ENCODE results near the gene SPTBN1. TPM values are rescaled to one million over a fixed set of nuclear protein-coding genes. Genes with fewer than 3 reads are reported as not detected.

The SPTBN1 gene
- total and polyA plus RNA-seq, 9 of the 15 experiments (the other 6 are each of a cell fraction or from before 2014, with no cell fraction given), result 8.9 to 66.8 (median 31.4) TPM

DNA sequence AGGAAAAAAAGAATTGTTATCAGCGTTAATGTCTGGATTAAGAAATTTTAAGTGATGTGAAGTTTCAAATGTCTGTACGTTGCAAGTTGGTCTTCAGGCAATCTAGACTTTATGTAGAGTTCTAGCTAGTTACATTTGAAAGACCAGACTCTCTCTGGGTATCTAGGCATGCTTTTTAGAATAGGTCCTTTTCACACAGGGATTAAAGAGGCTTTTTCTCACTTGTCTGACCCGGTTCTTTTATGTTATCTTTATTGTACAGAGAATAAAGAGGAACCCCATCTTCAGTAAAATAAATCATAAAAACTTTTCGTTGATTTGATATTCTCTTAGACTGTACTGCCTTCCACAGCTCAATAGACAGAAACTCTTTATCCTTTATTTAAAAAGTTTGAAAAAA lies 258.9 kb downstream of the SPTBN1 start:
- ATAC-seq (no peak), FAIRE-seq (peak; percentile 19), DNase-seq (ENCODE audit: extremely low read depth in 1 of 4, low spot score in 3 of 4) (no peak)
- BruUV-seq (replicated peaks), result no TSS peak
- in situ Hi-C loops (cut with MboI) (no loop called here), intact Hi-C loops (cut with micrococcal nuclease) (no loop called here)
- CTCF ChIA-PET (ENCODE audit: low intra/inter-chr PET ratio), result no interaction called here
- peaks cover 5 to 7% of the 10 kb centered on the region in 2 experiments; a peak in 3 of 5 replicates for H3K27me3 ChIP-seq (ENCODE audit: control insufficient read depth in 2 of 2, insufficient read depth in 2 of 2, low read length in 2 of 2)
- no peak overlapping the region for H3K27ac ChIP-seq (ENCODE audit: extremely low read depth, low read depth, low read length)
- no peak overlapping the region for H2AFZ ChIP-seq (ENCODE audit: low read depth, low read length)
- no peak overlapping the region for H3K4me3 ChIP-seq
- H3K9me3 ChIP-seq (replicated peaks; ENCODE audit: control insufficient read depth, insufficient read depth, low read depth, low read length), result no peaks in the 10 kb centered on the region
- H3K9ac ChIP-seq (ENCODE audit: insufficient read depth in 1 of 2, low read depth in 2 of 2, low read length in 2 of 2), result no peak overlapping the region
- POLR2A ChIA-PET, result no interaction called here
- no peaks in the 10 kb centered on the region for H3K9me1 ChIP-seq (ENCODE audit: control insufficient read depth, insufficient read depth, low read length)
- WGBS (ENCODE audit: insufficient coverage, low coverage, missing lambda C conversion rate), result 0% methylated on average over 4 of the region's 4 CpGs
- no peak overlapping the region for H3K4me2 ChIP-seq (ENCODE audit: insufficient read depth, low read length)
- peaks cover 0 to 3% of the 10 kb centered on the region in 2 experiments; a peak in 1 of 5 replicates for H3K4me1 ChIP-seq (replicated peaks in 1 of 2; ENCODE audit: control insufficient read depth in 2 of 2, insufficient read depth in 2 of 2, low read length in 2 of 2)
- no peaks in the 10 kb centered on the region for H3K36me3 ChIP-seq (ENCODE audit: control insufficient read depth, insufficient read depth, low read length)
- no peak for TF ChIP-seq PRMT5 (CRISPR knock-in tag; IDR thresholded peaks at IDR 0.05)
- TF ChIP-seq, protein P1, sequence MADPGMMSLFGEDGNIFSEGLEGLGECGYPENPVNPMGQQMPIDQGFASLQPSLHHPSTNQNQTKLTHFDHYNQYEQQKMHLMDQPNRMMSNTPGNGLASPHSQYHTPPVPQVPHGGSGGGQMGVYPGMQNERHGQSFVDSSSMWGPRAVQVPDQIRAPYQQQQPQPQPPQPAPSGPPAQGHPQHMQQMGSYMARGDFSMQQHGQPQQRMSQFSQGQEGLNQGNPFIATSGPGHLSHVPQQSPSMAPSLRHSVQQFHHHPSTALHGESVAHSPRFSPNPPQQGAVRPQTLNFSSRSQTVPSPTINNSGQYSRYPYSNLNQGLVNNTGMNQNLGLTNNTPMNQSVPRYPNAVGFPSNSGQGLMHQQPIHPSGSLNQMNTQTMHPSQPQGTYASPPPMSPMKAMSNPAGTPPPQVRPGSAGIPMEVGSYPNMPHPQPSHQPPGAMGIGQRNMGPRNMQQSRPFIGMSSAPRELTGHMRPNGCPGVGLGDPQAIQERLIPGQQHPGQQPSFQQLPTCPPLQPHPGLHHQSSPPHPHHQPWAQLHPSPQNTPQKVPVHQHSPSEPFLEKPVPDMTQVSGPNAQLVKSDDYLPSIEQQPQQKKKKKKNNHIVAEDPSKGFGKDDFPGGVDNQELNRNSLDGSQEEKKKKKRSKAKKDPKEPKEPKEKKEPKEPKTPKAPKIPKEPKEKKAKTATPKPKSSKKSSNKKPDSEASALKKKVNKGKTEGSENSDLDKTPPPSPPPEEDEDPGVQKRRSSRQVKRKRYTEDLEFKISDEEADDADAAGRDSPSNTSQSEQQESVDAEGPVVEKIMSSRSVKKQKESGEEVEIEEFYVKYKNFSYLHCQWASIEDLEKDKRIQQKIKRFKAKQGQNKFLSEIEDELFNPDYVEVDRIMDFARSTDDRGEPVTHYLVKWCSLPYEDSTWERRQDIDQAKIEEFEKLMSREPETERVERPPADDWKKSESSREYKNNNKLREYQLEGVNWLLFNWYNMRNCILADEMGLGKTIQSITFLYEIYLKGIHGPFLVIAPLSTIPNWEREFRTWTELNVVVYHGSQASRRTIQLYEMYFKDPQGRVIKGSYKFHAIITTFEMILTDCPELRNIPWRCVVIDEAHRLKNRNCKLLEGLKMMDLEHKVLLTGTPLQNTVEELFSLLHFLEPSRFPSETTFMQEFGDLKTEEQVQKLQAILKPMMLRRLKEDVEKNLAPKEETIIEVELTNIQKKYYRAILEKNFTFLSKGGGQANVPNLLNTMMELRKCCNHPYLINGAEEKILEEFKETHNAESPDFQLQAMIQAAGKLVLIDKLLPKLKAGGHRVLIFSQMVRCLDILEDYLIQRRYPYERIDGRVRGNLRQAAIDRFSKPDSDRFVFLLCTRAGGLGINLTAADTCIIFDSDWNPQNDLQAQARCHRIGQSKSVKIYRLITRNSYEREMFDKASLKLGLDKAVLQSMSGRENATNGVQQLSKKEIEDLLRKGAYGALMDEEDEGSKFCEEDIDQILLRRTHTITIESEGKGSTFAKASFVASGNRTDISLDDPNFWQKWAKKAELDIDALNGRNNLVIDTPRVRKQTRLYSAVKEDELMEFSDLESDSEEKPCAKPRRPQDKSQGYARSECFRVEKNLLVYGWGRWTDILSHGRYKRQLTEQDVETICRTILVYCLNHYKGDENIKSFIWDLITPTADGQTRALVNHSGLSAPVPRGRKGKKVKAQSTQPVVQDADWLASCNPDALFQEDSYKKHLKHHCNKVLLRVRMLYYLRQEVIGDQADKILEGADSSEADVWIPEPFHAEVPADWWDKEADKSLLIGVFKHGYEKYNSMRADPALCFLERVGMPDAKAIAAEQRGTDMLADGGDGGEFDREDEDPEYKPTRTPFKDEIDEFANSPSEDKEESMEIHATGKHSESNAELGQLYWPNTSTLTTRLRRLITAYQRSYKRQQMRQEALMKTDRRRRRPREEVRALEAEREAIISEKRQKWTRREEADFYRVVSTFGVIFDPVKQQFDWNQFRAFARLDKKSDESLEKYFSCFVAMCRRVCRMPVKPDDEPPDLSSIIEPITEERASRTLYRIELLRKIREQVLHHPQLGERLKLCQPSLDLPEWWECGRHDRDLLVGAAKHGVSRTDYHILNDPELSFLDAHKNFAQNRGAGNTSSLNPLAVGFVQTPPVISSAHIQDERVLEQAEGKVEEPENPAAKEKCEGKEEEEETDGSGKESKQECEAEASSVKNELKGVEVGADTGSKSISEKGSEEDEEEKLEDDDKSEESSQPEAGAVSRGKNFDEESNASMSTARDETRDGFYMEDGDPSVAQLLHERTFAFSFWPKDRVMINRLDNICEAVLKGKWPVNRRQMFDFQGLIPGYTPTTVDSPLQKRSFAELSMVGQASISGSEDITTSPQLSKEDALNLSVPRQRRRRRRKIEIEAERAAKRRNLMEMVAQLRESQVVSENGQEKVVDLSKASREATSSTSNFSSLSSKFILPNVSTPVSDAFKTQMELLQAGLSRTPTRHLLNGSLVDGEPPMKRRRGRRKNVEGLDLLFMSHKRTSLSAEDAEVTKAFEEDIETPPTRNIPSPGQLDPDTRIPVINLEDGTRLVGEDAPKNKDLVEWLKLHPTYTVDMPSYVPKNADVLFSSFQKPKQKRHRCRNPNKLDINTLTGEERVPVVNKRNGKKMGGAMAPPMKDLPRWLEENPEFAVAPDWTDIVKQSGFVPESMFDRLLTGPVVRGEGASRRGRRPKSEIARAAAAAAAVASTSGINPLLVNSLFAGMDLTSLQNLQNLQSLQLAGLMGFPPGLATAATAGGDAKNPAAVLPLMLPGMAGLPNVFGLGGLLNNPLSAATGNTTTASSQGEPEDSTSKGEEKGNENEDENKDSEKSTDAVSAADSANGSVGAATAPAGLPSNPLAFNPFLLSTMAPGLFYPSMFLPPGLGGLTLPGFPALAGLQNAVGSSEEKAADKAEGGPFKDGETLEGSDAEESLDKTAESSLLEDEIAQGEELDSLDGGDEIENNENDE (IDR thresholded peaks at IDR 0.05; ENCODE audit: low read depth, low read length), result no peak
- TF ChIP-seq CBX2 (IDR thresholded peaks at IDR 0.05; ENCODE audit: insufficient read depth, low read length, poor library complexity, severe bottlenecking), result no peak
- no peaks in the 10 kb centered on the region for H4K20me1 ChIP-seq (replicated peaks; ENCODE audit: control insufficient read depth, insufficient read depth, low read length)
- no peaks in the 10 kb centered on the region for H3K79me2 ChIP-seq (ENCODE audit: control insufficient read depth, insufficient read depth, low read length)

All from K562 (cell line).